Type B pancreatic cell (in vitro differentiated cells): ENCODE measurements around the gene IL3RA. TPM values are rescaled to one million over a fixed set of nuclear protein-coding genes. Genes with fewer than 3 reads are reported as not detected.
A peak's percentile ranks its signal among the peaks of the same experiment; 100 is the strongest.
"Not testable (repeated sequence)": the region's sequence is repeated elsewhere in the genome, so short reads cannot be mapped to it uniquely, and the experiment has no call there.

ENCODE experiments used
- DNase-seq: peaks from one replicate; pipeline ENCODE4 v3.0.0; 2021; ENCODE audit warnings: mixed read lengths; ENCODE audit not compliant: unreplicated experiment; ENCODE audit errors: extremely low spot score
- H3K27ac Mint-ChIP-seq: 2 replicates; pipeline ENCODE4 v1.8.0; 2021; ENCODE audit warnings: mild to moderate bottlenecking, mixed read lengths
- H3K27me3 Mint-ChIP-seq: 2 replicates; pipeline ENCODE4 v1.8.0; 2021; ENCODE audit warnings: mixed read lengths
- H3K36me3 Mint-ChIP-seq: 2 replicates; pipeline ENCODE4 v1.8.0; 2021; ENCODE audit warnings: mixed read lengths
- H3K4me1 Mint-ChIP-seq: one replicate; pipeline ENCODE4 v1.8.0; 2021; ENCODE audit warnings: mixed read lengths; ENCODE audit not compliant: unreplicated experiment
- H3K4me3 Mint-ChIP-seq: 2 replicates; pipeline ENCODE4 v1.8.0; 2021; ENCODE audit warnings: mild to moderate bottlenecking, mixed read lengths
- H3K9me3 Mint-ChIP-seq: 2 replicates; pipeline ENCODE4 v1.8.0; 2021; ENCODE audit warnings: mixed read lengths
- CTCF ChIP-seq: fragments of 200-600 bp; sonication (generic); conservative IDR thresholded peaks from 2 replicates; pipeline ENCODE4 v1.5.0; 2021; ENCODE audit warnings: antibody characterized with exemption, mild to moderate bottlenecking
- total RNA-seq: library from RNA; stranded (reverse); gene quantifications from 2 replicates; pipeline ENCODE4 v1.2.1, GENCODE V29; 2021; ENCODE audit warnings: low replicate concordance

The IL3RA gene
- total RNA-seq, 1 donor from 2014 or later: not detected

GRCh38 chrX:1323315-1323714, 13.3 kb upstream of the IL3RA start:
- Mint-ChIP-seq H3K27me3 (peaks cover 3% of the 10 kb centered on the region), H3K27ac (no peak overlapping the region), H3K36me3 (no peaks in the 10 kb centered on the region), H3K9me3 (no peaks in the 10 kb centered on the region), H3K4me1 (no peaks in the 10 kb centered on the region), H3K4me3 (no peak overlapping the region)
- TF ChIP-seq CTCF: peak; percentile 54
- DNase-seq: no peak

GRCh38 chrX:1325515-1326116, 11.0 kb upstream of the IL3RA start:
- H3K27ac Mint-ChIP-seq: no peak overlapping the region
- H3K4me3 Mint-ChIP-seq: no peak overlapping the region
- no peak for DNase-seq
- H3K36me3 Mint-ChIP-seq: no peaks in the 10 kb centered on the region
- no peaks in the 10 kb centered on the region for H3K4me1 Mint-ChIP-seq
- no peak for TF ChIP-seq CTCF
- no peaks in the 10 kb centered on the region for H3K9me3 Mint-ChIP-seq
- H3K27me3 Mint-ChIP-seq: peaks cover 3% of the 10 kb centered on the region

- Mint-ChIP-seq H3K27me3 (peaks cover 3% of the 10 kb centered on the region), H3K27ac (no peak overlapping the region), H3K9me3 (no peaks in the 10 kb centered on the region), H3K4me1 (no peaks in the 10 kb centered on the region), H3K4me3 (no peak overlapping the region), H3K36me3 (no peaks in the 10 kb centered on the region)
- no peak for DNase-seq
- no peak for TF ChIP-seq CTCF
These were observed 8.8 kb upstream of the IL3RA start for GRCh38 chrX:1327651-1328304.

GRCh38 chrX:1330605-1331004, 6.0 kb upstream of the IL3RA start:
- TF ChIP-seq CTCF: no peak
- Mint-ChIP-seq H3K27ac (no peak overlapping the region), H3K4me1 (no peaks in the 10 kb centered on the region), H3K36me3 (no peaks in the 10 kb centered on the region), H3K9me3 (no peaks in the 10 kb centered on the region), H3K27me3 (no peaks in the 10 kb centered on the region), H3K4me3 (no peak overlapping the region)
- no peak for DNase-seq

GRCh38 chrX:1332433-1332832, 4.2 kb upstream of the IL3RA start:
- not testable (repeated sequence) for DNase-seq, H3K4me3 Mint-ChIP-seq, H3K36me3 Mint-ChIP-seq, H3K27ac Mint-ChIP-seq, H3K27me3 Mint-ChIP-seq, H3K9me3 Mint-ChIP-seq, H3K4me1 Mint-ChIP-seq

- Mint-ChIP-seq H3K4me1 (no peaks in the 10 kb centered on the region), H3K27ac (no peak overlapping the region)
- TF ChIP-seq CTCF: no peak
These were observed 1.7 kb upstream of the IL3RA start for GRCh38 chrX:1334854-1335253.

More at GRCh38 chrX:1334854-1335253, 1.7 kb upstream of the IL3RA start:
- no peak overlapping the region for H3K4me3 Mint-ChIP-seq
- no peaks in the 10 kb centered on the region for H3K36me3 Mint-ChIP-seq
- H3K27me3 Mint-ChIP-seq: no peaks in the 10 kb centered on the region
- no peak for DNase-seq
- H3K9me3 Mint-ChIP-seq: no peaks in the 10 kb centered on the region
